ENCODE data around the gene UQCRC2.

The UQCRC2 gene

GRCh38 chr16:21994856-21995465 lies 41.8 kb downstream of the UQCRC2 start (continued):
- TF ChIP-seq, protein P1, sequence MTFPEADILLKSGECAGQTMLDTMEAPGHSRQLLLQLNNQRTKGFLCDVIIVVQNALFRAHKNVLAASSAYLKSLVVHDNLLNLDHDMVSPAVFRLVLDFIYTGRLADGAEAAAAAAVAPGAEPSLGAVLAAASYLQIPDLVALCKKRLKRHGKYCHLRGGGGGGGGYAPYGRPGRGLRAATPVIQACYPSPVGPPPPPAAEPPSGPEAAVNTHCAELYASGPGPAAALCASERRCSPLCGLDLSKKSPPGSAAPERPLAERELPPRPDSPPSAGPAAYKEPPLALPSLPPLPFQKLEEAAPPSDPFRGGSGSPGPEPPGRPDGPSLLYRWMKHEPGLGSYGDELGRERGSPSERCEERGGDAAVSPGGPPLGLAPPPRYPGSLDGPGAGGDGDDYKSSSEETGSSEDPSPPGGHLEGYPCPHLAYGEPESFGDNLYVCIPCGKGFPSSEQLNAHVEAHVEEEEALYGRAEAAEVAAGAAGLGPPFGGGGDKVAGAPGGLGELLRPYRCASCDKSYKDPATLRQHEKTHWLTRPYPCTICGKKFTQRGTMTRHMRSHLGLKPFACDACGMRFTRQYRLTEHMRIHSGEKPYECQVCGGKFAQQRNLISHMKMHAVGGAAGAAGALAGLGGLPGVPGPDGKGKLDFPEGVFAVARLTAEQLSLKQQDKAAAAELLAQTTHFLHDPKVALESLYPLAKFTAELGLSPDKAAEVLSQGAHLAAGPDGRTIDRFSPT (tag by site-specific recombination; IDR thresholded peaks at IDR 0.05): no peak
- no peak for TF ChIP-seq ZNF398 (tag by site-specific recombination; IDR thresholded peaks at IDR 0.05)
- no peak for TF ChIP-seq ZXDB (tag by site-specific recombination; IDR thresholded peaks at IDR 0.05)
- TF ChIP-seq, protein P2, sequence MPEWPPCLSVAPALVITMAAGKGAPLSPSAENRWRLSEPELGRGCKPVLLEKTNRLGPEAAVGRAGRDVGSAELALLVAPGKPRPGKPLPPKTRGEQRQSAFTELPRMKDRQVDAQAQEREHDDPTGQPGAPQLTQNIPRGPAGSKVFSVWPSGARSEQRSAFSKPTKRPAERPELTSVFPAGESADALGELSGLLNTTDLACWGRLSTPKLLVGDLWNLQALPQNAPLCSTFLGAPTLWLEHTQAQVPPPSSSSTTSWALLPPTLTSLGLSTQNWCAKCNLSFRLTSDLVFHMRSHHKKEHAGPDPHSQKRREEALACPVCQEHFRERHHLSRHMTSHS (tag by site-specific recombination; IDR thresholded peaks at IDR 0.05): no peak
- TF ChIP-seq EGR2 (tag by site-specific recombination; IDR thresholded peaks at IDR 0.05; ENCODE audit: low read depth): no peak
- no peak for TF ChIP-seq BCL11B (tag by site-specific recombination; IDR thresholded peaks at IDR 0.05; ENCODE audit: low read depth)

- CTCF ChIA-PET: interaction anchor here (0.7 to 20.3 kb wide), 5 partner anchors 9 to 191 kb away, joined by 3 to 302 read pairs (median 4); no protein-coding TSS in a partner anchor
- no peaks in the 10 kb centered on the region for H3K4me1 ChIP-seq (ENCODE audit: control insufficient read depth, insufficient read depth, low read length)
Observed at GRCh38 chr16:21996923-21997696, 43.9 kb downstream of the UQCRC2 start.

GRCh38 chr16:21997697-21998480 lies 44.7 kb downstream of the UQCRC2 start:
- CTCF ChIA-PET: interaction anchor here (0.6 to 20.3 kb wide), 7 partner anchors 8 to 190 kb away, joined by 3 to 302 read pairs (median 4); partner anchors contain the start of gene MOSMO
- Histone ChIP-seq H3K4me3 (ENCODE audit: low read depth, low read length) (no peak overlapping the region), H3K27ac (ENCODE audit: extremely low read depth, low read depth, low read length) (no peak overlapping the region), H3K4me1 (ENCODE audit: control insufficient read depth, insufficient read depth, low read length) (no peaks in the 10 kb centered on the region), H3K36me3 (ENCODE audit: control insufficient read depth in 2 of 2, insufficient read depth in 1 of 2, low read length in 2 of 2) (no peaks in the 10 kb centered on the region), H3K9me3 (ENCODE audit: control insufficient read depth, insufficient read depth, low read depth, low read length) (no peaks in the 10 kb centered on the region)
- TF ChIP-seq MZF1 (tag by site-specific recombination; IDR thresholded peaks at IDR 0.05; ENCODE audit: borderline replicate concordance) (no peak), KLF16 (tag by site-specific recombination; IDR thresholded peaks at IDR 0.05) (no peak), ZNF600 (tag by site-specific recombination; IDR thresholded peaks at IDR 0.05) (no peak), GFI1B (tag by site-specific recombination; IDR thresholded peaks at IDR 0.05) (no peak), ZNF785 (tag by site-specific recombination; IDR thresholded peaks at IDR 0.05) (no peak), GLI2 (tag by site-specific recombination; IDR thresholded peaks at IDR 0.05; ENCODE audit: borderline replicate concordance, low read depth) (no peak), ZXDB (tag by site-specific recombination; IDR thresholded peaks at IDR 0.05) (no peak), ZNF121 (tag by site-specific recombination; IDR thresholded peaks at IDR 0.05) (no peak), ZNF530 (tag by site-specific recombination; IDR thresholded peaks at IDR 0.05; ENCODE audit: low read depth) (no peak)
- TF ChIP-seq, protein P3, sequence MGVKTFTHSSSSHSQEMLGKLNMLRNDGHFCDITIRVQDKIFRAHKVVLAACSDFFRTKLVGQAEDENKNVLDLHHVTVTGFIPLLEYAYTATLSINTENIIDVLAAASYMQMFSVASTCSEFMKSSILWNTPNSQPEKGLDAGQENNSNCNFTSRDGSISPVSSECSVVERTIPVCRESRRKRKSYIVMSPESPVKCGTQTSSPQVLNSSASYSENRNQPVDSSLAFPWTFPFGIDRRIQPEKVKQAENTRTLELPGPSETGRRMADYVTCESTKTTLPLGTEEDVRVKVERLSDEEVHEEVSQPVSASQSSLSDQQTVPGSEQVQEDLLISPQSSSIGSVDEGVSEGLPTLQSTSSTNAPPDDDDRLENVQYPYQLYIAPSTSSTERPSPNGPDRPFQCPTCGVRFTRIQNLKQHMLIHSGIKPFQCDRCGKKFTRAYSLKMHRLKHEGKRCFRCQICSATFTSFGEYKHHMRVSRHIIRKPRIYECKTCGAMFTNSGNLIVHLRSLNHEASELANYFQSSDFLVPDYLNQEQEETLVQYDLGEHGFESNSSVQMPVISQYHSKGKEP (tag by site-specific recombination; IDR thresholded peaks at IDR 0.05): no peak
- POLR2A ChIA-PET: interaction anchor here (0.6 kb wide), 1 partner anchor 96 kb away, joined by 3 read pairs; no protein-coding TSS in a partner anchor

More at GRCh38 chr16:21996923-21997696, 43.9 kb downstream of the UQCRC2 start:
- no peak overlapping the region for H3K4me3 ChIP-seq (ENCODE audit: low read depth, low read length)
- no peaks in the 10 kb centered on the region for H3K9me3 ChIP-seq (ENCODE audit: control insufficient read depth, insufficient read depth, low read depth, low read length)
- no peak overlapping the region for H3K27ac ChIP-seq (ENCODE audit: extremely low read depth, low read depth, low read length)
- no peak for TF ChIP-seq ZNF747 (tag by site-specific recombination; IDR thresholded peaks at IDR 0.05)
- no peak for TF ChIP-seq ZNF701 (tag by site-specific recombination; IDR thresholded peaks at IDR 0.05)
- TF ChIP-seq ZNF121 (tag by site-specific recombination; IDR thresholded peaks at IDR 0.05): peak; percentile 37; the same call in 1 of the 2 replicates
- no peaks in the 10 kb centered on the region for H3K36me3 ChIP-seq (ENCODE audit: control insufficient read depth in 2 of 2, insufficient read depth in 1 of 2, low read length in 2 of 2)
- POLR2A ChIA-PET: no interaction called here
